ACC112 (cell line): Measurements from ENCODE around the gene LIMS3.
"Not testable (repeated sequence)": the region's sequence is repeated elsewhere in the genome, so short reads cannot be mapped to it uniquely, and the experiment has no call there.

ENCODE experiments used
- H2AFZ ChIP-seq: fragments of 200-600 bp; sonication (generic); one replicate; pipeline ENCODE4 v1.6.0; 2017; ENCODE audit warnings: antibody characterized with exemption, low read length; ENCODE audit not compliant: unreplicated experiment
- H3K27ac ChIP-seq: fragments of 200-600 bp; sonication (generic); 2 replicates; pipeline ENCODE4 v1.5.1; 2014; ENCODE audit warnings: low read depth, mild to moderate bottlenecking, antibody characterized with exemption, low read length, moderate library complexity
- H3K27me3 ChIP-seq: fragments of 200-600 bp; sonication (generic); 2 replicates; pipeline ENCODE4 v1.6.1; 2014; ENCODE audit warnings: mild to moderate bottlenecking, antibody characterized with exemption, low read length, moderate library complexity, mixed read lengths; ENCODE audit not compliant: insufficient read depth
- H3K36me3 ChIP-seq: fragments of 200-600 bp; sonication (generic); 2 replicates; pipeline ENCODE4 v1.6.1; 2016; ENCODE audit warnings: mild to moderate bottlenecking, antibody characterized with exemption, low read length, moderate library complexity, mixed read lengths; ENCODE audit not compliant: insufficient read depth
- H3K4me1 ChIP-seq: fragments of 200-600 bp; sonication (generic); one replicate; pipeline ENCODE4 v1.6.1; 2016; ENCODE audit warnings: low read length, mixed read lengths; ENCODE audit not compliant: insufficient read depth, unreplicated experiment, control insufficient read depth
- H3K4me3 ChIP-seq: fragments of 200-600 bp; sonication (generic); 2 replicates; pipeline ENCODE4 v1.5.1; 2014; ENCODE audit warnings: mild to moderate bottlenecking, low read depth, low read length
- H3K79me2 ChIP-seq: fragments of 200-600 bp; sonication (generic); one replicate; pipeline ENCODE4 v1.6.0; 2016; ENCODE audit warnings: low read length; ENCODE audit not compliant: control insufficient read depth, unreplicated experiment, insufficient read depth

LIMS3 gene

GRCh38 chr2:109898462-109899336 lies at the start of gene LIMS3:
Gene LIMS3, plus strand, starts transcription at chr2:109898688. Its CDS starts 41 bp downstream, at chr2:109898729.
- not testable (repeated sequence) for H3K36me3 ChIP-seq

GRCh38 chr2:109871129-109871751 lies 27.2 kb upstream of the LIMS3 start:
- H2AFZ ChIP-seq, H3K27ac ChIP-seq, H3K4me3 ChIP-seq, H3K79me2 ChIP-seq, H3K27me3 ChIP-seq, H3K36me3 ChIP-seq, H3K4me1 ChIP-seq: not testable (repeated sequence)

More at GRCh38 chr2:109898462-109899336, at the start of gene LIMS3:
- H3K27me3 ChIP-seq, H3K27ac ChIP-seq, H3K4me3 ChIP-seq, H3K79me2 ChIP-seq, H3K4me1 ChIP-seq, H2AFZ ChIP-seq: not testable (repeated sequence)

GRCh38 chr2:109876625-109877024 lies 21.9 kb upstream of the LIMS3 start:
- H3K36me3 ChIP-seq, H3K4me1 ChIP-seq, H2AFZ ChIP-seq, H3K27me3 ChIP-seq, H3K4me3 ChIP-seq, H3K27ac ChIP-seq, H3K79me2 ChIP-seq: not testable (repeated sequence)

GRCh38 chr2:109882112-109882511 lies 16.4 kb upstream of the LIMS3 start:
- H3K27ac ChIP-seq, H2AFZ ChIP-seq, H3K4me3 ChIP-seq, H3K79me2 ChIP-seq, H3K27me3 ChIP-seq, H3K36me3 ChIP-seq, H3K4me1 ChIP-seq: not testable (repeated sequence)

- not testable (repeated sequence) for H3K27ac ChIP-seq, H3K79me2 ChIP-seq, H3K4me1 ChIP-seq, H3K36me3 ChIP-seq, H3K4me3 ChIP-seq, H2AFZ ChIP-seq, H3K27me3 ChIP-seq
These were observed 10.1 kb upstream of the LIMS3 start for GRCh38 chr2:109888414-109888813.

GRCh38 chr2:109889909-109890308 lies 8.6 kb upstream of the LIMS3 start:
- H3K36me3 ChIP-seq, H3K27me3 ChIP-seq, H3K79me2 ChIP-seq, H3K27ac ChIP-seq, H3K4me3 ChIP-seq, H3K4me1 ChIP-seq, H2AFZ ChIP-seq: not testable (repeated sequence)

GRCh38 chr2:109891024-109891423 lies 7.5 kb upstream of the LIMS3 start:
- not testable (repeated sequence) for H3K27me3 ChIP-seq

GRCh38 chr2:109893736-109894135 lies 4.8 kb upstream of the LIMS3 start:
- H3K4me3 ChIP-seq, H2AFZ ChIP-seq, H3K36me3 ChIP-seq, H3K4me1 ChIP-seq, H3K79me2 ChIP-seq, H3K27me3 ChIP-seq, H3K27ac ChIP-seq: not testable (repeated sequence)

More at GRCh38 chr2:109891024-109891423, 7.5 kb upstream of the LIMS3 start:
- not testable (repeated sequence) for H3K4me1 ChIP-seq, H2AFZ ChIP-seq, H3K79me2 ChIP-seq, H3K36me3 ChIP-seq, H3K27ac ChIP-seq, H3K4me3 ChIP-seq

- not testable (repeated sequence) for H2AFZ ChIP-seq, H3K36me3 ChIP-seq, H3K4me1 ChIP-seq, H3K27ac ChIP-seq, H3K4me3 ChIP-seq, H3K79me2 ChIP-seq, H3K27me3 ChIP-seq
These were observed 4.3 kb upstream of the LIMS3 start for GRCh38 chr2:109894141-109894540.

- not testable (repeated sequence) for H3K79me2 ChIP-seq, H3K27ac ChIP-seq, H2AFZ ChIP-seq, H3K27me3 ChIP-seq, H3K4me1 ChIP-seq, H3K4me3 ChIP-seq, H3K36me3 ChIP-seq
These were observed 3.2 kb upstream of the LIMS3 start for GRCh38 chr2:109895090-109895869.
